HL-60 (cell line): ENCODE data around the gene ZNF609.

Experiments used
- CTCF ChIP-seq: IDR thresholded peaks from one replicate; pipeline ENCODE4 v1.5.1; 2011; ENCODE audit warnings: low read length, control low read depth, inconsistent platforms; ENCODE audit not compliant: insufficient read depth
- POLR2AphosphoS5 ChIP-seq: IDR thresholded peaks from 2 replicates; pipeline ENCODE4 v1.6.1; 2012; ENCODE audit warnings: low read depth
- SPI1 ChIP-seq: IDR thresholded peaks from 2 replicates; pipeline ENCODE4 v1.6.1; 2012; ENCODE audit warnings: low read depth, mild to moderate bottlenecking, borderline replicate concordance

- TF ChIP-seq CTCF: no peak
- no peak for TF ChIP-seq POLR2AphosphoS5
- TF ChIP-seq SPI1: no peak
These were observed 129.2 kb downstream of the ZNF609 start for GRCh38 chr15:64589435-64590084.
